Suprapubic skin (tissue), 3 donors: Measurements from ENCODE around the gene ATF7IP2.

Experiments
- CTCF ChIP-seq, 2 donors: fragments of 200-600 bp in 1 of 2; fragments of 450-650 bp in 1 of 2; sonication (generic) in 1 of 2; IDR thresholded peaks; one replicate each; pipeline ENCODE4 v1.5.1; 2016 to 2019; ENCODE audit warnings: antibody characterized with exemption in 2 of 2, mild to moderate bottlenecking in 1 of 2, moderate library complexity in 1 of 2
- POLR2AphosphoS5 ChIP-seq, 3 donors: sonication (generic); formaldehyde crosslinking; IDR thresholded peaks; one replicate each; pipeline ENCODE4 v1.6.1; 2017; ENCODE audit warnings: antibody characterized with exemption in 3 of 3

DNA sequence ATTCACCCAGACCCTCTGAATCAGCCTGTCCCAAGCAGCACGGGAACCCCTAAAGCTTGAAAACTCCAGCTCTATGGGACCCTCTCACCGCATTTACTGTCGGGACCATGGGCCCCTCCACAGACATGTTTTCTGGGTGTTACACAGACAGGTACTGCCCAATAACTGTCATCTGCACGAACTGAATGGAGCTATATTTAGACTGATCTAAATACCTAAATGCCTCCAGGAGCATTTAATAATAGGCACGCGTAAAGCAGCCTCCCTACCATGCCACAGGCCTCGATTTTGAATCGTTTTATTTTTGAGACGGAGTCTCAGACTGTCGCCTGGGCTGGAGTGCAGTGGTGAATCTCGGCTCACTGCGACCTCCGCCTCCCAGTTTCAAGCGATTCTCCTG lies 144.8 kb downstream of the ATF7IP2 start:
- TF ChIP-seq CTCF (IDR thresholded peaks at IDR 0.05) (no peak), POLR2AphosphoS5 (IDR thresholded peaks at IDR 0.05) (no peak)
